WTC11 (cell line): ENCODE data around the gene AGA.

Experiments used
- CREB1 ChIP-seq: sonication (generic); formaldehyde crosslinking; IDR thresholded peaks from 2 replicates; pipeline ENCODE4 v1.8.0; 2023; ENCODE audit warnings: mild to moderate bottlenecking, missing genetic modification reagents
- MYBL2 ChIP-seq: sonication (generic); formaldehyde crosslinking; IDR thresholded peaks from 2 replicates; pipeline ENCODE4 v1.8.1; 2023; ENCODE audit warnings: mild to moderate bottlenecking, moderate library complexity, missing genetic modification reagents
- NR1H2 ChIP-seq: sonication (generic); formaldehyde crosslinking; IDR thresholded peaks from 2 replicates; pipeline ENCODE4 v1.9.0; 2021; ENCODE audit warnings: mild to moderate bottlenecking, moderate library complexity, missing genetic modification reagents
- RELA ChIP-seq: sonication (generic); formaldehyde crosslinking; IDR thresholded peaks from 2 replicates; pipeline ENCODE4 v1.8.1; 2022; ENCODE audit warnings: missing genetic modification reagents, mild to moderate bottlenecking, borderline replicate concordance
- TF ChIP-seq, protein P1 (sequence below): fragments of 200-600 bp; IDR thresholded peaks from 2 replicates; pipeline ENCODE4 v1.8.0; 2022; ENCODE audit warnings: antibody characterized with exemption
- TF ChIP-seq, protein P2 (sequence below): sonication (generic); formaldehyde crosslinking; IDR thresholded peaks from 2 replicates; pipeline ENCODE4 v1.8.0; 2023; ENCODE audit warnings: mild to moderate bottlenecking, missing genetic modification reagents
- TF ChIP-seq, protein P3 (sequence below): sonication (generic); formaldehyde crosslinking; IDR thresholded peaks from 2 replicates; pipeline ENCODE4 v1.8.0; 2022; ENCODE audit warnings: mild to moderate bottlenecking, missing genetic modification reagents
- TF ChIP-seq, protein P4 (sequence below): fragments of 250-450 bp; sonication (Bioruptor Pico); IDR thresholded peaks from 2 replicates; pipeline ENCODE4 v1.9.0; 2021; ENCODE audit warnings: mild to moderate bottlenecking

DNA sequence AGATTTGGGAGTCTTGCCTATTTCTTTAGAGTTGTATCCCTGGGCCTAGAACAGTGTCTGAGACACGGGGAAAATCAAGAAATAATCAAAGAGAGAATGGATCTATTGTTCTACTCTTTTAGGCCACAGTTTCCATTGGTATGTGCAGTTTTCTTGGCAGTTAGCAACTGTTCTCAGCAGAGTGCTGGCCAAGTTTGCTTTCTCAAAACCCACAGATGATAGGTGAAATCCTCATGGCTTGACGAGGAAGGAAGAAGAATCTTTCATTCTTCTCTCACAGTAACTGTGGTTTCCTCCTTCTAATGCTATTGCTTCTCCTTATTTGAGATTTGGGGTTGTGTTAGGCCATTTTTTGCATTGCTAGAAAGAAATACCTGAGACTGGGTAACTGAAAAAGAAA is 42.2 kb downstream of the AGA start:
- TF ChIP-seq, protein P1, sequence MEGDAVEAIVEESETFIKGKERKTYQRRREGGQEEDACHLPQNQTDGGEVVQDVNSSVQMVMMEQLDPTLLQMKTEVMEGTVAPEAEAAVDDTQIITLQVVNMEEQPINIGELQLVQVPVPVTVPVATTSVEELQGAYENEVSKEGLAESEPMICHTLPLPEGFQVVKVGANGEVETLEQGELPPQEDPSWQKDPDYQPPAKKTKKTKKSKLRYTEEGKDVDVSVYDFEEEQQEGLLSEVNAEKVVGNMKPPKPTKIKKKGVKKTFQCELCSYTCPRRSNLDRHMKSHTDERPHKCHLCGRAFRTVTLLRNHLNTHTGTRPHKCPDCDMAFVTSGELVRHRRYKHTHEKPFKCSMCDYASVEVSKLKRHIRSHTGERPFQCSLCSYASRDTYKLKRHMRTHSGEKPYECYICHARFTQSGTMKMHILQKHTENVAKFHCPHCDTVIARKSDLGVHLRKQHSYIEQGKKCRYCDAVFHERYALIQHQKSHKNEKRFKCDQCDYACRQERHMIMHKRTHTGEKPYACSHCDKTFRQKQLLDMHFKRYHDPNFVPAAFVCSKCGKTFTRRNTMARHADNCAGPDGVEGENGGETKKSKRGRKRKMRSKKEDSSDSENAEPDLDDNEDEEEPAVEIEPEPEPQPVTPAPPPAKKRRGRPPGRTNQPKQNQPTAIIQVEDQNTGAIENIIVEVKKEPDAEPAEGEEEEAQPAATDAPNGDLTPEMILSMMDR = no peak
- TF ChIP-seq RELA (CRISPR knock-in tag) = no peak
- TF ChIP-seq CREB1 = no peak
- TF ChIP-seq, protein P2, sequence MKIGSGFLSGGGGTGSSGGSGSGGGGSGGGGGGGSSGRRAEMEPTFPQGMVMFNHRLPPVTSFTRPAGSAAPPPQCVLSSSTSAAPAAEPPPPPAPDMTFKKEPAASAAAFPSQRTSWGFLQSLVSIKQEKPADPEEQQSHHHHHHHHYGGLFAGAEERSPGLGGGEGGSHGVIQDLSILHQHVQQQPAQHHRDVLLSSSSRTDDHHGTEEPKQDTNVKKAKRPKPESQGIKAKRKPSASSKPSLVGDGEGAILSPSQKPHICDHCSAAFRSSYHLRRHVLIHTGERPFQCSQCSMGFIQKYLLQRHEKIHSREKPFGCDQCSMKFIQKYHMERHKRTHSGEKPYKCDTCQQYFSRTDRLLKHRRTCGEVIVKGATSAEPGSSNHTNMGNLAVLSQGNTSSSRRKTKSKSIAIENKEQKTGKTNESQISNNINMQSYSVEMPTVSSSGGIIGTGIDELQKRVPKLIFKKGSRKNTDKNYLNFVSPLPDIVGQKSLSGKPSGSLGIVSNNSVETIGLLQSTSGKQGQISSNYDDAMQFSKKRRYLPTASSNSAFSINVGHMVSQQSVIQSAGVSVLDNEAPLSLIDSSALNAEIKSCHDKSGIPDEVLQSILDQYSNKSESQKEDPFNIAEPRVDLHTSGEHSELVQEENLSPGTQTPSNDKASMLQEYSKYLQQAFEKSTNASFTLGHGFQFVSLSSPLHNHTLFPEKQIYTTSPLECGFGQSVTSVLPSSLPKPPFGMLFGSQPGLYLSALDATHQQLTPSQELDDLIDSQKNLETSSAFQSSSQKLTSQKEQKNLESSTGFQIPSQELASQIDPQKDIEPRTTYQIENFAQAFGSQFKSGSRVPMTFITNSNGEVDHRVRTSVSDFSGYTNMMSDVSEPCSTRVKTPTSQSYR = no peak
- TF ChIP-seq, protein P3, sequence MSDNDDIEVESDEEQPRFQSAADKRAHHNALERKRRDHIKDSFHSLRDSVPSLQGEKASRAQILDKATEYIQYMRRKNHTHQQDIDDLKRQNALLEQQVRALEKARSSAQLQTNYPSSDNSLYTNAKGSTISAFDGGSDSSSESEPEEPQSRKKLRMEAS = no peak
- no peak for TF ChIP-seq NR1H2 (CRISPR knock-in tag)
- TF ChIP-seq, protein P4, sequence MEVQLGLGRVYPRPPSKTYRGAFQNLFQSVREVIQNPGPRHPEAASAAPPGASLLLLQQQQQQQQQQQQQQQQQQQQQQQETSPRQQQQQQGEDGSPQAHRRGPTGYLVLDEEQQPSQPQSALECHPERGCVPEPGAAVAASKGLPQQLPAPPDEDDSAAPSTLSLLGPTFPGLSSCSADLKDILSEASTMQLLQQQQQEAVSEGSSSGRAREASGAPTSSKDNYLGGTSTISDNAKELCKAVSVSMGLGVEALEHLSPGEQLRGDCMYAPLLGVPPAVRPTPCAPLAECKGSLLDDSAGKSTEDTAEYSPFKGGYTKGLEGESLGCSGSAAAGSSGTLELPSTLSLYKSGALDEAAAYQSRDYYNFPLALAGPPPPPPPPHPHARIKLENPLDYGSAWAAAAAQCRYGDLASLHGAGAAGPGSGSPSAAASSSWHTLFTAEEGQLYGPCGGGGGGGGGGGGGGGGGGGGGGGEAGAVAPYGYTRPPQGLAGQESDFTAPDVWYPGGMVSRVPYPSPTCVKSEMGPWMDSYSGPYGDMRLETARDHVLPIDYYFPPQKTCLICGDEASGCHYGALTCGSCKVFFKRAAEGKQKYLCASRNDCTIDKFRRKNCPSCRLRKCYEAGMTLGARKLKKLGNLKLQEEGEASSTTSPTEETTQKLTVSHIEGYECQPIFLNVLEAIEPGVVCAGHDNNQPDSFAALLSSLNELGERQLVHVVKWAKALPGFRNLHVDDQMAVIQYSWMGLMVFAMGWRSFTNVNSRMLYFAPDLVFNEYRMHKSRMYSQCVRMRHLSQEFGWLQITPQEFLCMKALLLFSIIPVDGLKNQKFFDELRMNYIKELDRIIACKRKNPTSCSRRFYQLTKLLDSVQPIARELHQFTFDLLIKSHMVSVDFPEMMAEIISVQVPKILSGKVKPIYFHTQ (CRISPR knock-in tag) = no peak
- TF ChIP-seq MYBL2 (CRISPR knock-in tag) = no peak
